Erythroblast (primary cell): ENCODE measurements around the gene MVD.
"Not testable (repeated sequence)": the region's sequence is repeated elsewhere in the genome, so short reads cannot be mapped to it uniquely, and the experiment has no call there.

Source experiments
- GATA1 ChIP-seq: IDR thresholded peaks from 2 replicates; pipeline ENCODE4 v1.6.1; 2011; ENCODE audit warnings: low read depth, mild to moderate bottlenecking, control low read depth, low read length, moderate library complexity
- POLR2A ChIP-seq: IDR thresholded peaks from 2 replicates; pipeline ENCODE4 v1.6.1; 2011; ENCODE audit warnings: mild to moderate bottlenecking, low read length

GRCh38 chr16:88609426-88609825, 53.5 kb downstream of the MVD start:
- TF ChIP-seq POLR2A, GATA1: not testable (repeated sequence)
